ENCODE data around the gene ZNF200.

ZNF200 gene, protein sequence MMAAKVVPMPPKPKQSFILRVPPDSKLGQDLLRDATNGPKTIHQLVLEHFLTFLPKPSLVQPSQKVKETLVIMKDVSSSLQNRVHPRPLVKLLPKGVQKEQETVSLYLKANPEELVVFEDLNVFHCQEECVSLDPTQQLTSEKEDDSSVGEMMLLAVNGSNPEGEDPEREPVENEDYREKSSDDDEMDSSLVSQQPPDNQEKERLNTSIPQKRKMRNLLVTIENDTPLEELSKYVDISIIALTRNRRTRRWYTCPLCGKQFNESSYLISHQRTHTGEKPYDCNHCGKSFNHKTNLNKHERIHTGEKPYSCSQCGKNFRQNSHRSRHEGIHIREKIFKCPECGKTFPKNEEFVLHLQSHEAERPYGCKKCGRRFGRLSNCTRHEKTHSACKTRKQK

DNA sequence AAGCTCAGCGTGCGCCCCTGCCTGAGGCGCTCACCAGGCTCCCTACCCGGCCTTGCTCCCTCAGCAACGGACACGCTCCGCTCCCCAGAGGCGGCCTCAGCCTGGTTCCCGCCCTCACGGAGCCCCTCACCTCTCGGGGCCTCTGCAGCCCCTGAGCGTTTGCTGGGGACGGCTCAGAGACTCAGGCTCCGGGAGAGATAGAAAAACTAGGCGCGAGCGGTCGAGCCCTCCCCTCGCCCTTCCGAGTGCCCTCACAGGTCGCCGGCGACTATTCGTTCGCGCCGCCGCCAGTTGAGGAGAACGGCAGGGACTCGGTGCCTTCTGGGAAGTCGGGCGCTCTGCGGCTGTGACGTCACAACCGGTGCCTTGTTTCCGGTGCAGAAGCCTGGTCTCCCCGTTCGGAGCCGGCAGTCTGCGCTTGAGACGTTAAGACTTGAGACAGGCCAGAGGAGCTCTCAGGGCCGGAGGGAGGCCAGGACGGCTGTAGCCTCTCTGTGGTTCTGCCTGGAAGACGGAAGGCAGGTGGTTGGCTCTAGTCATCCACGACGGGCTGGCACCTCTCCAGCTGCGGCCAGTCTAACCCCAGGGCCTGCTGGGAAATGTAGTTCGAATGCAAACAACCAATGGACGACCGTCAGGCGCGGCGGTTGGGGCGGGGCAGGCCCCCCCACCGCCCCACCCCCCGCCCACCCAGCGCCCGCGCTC is at the start of gene ZNF200:
ZNF200 (minus strand) TSS at position 302 of the 705 bp plus-strand sequence. CDS start 1,403 bp downstream, outside the sequence.
- H3K4me3 ChIP-seq (ENCODE audit: low read depth, low read length) = peak within 1 kb of the TSS; percentile 71

DNA sequence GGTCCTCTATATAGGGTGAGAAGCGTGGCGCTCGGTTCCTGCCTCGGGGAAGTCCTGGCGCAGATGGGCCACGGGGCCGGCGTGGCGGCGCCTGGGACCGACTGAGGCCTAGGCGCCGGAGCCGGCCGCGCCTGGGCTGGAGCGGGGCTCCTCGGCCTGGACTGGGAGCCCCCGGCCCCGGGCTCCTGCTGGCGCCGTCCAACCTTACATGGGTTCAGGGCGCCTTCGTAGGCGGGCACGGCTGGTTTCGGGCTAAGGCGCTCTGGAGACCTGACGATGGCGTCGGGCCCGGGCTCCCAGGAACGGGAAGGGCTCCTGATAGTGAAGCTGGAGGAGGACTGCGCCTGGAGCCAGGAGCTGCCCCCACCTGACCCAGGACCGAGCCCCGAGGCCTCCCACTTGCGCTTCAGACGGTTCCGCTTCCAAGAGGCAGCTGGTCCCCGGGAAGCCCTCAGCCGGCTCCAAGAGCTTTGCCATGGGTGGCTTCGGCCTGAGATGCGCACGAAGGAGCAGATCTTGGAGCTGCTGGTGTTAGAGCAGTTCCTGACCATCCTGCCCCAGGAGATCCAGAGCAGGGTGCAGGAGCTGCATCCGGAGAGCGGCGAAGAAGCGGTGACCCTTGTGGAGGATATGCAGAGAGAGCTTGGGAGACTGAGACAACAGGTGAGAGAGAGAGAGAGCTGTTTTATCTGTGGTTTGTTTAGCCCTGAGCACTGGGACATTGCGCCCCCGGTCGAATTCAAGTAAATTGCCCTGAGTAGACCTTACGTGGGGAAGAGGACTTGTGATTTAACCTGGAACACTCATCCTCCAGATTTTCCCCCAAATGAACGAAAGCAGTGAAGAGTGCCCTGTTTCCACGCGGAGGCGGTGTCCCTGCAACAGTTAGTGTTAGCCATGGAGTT is 48.8 kb upstream of the ZNF200 start:
- peak overlapping the region; percentile 98 for H3K4me3 ChIP-seq (ENCODE audit: low read depth, low read length)
- TF ChIP-seq, protein P1, sequence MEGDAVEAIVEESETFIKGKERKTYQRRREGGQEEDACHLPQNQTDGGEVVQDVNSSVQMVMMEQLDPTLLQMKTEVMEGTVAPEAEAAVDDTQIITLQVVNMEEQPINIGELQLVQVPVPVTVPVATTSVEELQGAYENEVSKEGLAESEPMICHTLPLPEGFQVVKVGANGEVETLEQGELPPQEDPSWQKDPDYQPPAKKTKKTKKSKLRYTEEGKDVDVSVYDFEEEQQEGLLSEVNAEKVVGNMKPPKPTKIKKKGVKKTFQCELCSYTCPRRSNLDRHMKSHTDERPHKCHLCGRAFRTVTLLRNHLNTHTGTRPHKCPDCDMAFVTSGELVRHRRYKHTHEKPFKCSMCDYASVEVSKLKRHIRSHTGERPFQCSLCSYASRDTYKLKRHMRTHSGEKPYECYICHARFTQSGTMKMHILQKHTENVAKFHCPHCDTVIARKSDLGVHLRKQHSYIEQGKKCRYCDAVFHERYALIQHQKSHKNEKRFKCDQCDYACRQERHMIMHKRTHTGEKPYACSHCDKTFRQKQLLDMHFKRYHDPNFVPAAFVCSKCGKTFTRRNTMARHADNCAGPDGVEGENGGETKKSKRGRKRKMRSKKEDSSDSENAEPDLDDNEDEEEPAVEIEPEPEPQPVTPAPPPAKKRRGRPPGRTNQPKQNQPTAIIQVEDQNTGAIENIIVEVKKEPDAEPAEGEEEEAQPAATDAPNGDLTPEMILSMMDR (IDR thresholded peaks at IDR 0.05; ENCODE audit: low read depth, low read length) = no peak

More for the DNA sequence above, at the start of gene ZNF200:
- TF ChIP-seq, protein P1 (IDR thresholded peaks at IDR 0.05; ENCODE audit: low read depth, low read length) = no peak

DNA sequence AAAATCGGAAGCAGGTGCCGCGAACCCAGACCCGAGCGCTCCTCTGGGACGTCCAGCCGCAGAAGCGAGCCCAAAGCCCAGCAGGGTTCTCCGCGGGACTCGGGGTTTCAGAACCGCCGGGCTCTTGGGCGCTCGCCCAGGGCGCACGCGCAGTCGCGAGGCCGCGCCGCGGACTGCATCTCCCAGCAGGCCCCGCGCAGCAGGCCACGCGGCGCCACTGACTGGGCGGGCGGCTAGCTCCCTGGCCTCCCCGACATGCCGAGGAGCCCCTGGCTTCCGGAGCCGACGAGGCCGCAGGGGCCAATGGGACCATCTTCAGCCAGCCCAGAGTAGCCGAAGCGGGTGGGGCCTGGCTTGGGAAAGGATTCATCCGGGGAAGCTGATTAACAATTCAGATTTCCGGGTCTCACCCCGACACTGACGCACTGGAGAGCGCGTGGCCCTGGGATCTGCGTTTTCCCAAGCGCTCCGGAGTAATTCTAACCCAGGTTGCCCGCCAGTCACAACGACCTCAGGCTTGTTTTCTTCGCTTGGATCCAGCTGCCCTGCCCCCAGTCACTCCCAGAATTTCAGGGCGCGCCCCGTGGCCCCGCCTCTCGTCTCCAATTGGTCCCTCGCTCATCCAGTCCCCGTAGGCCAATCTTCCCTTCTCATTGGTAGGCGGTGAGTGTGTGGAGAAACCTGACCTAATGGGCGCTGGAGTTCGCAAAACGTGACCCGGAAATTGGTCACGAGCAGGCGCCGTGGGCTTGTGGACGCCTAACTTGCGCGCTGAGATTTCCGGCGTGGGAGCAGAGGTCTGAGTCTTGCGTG is 48.0 kb upstream of the ZNF200 start, which contains the start of gene ZNF263:
ZNF263 (plus strand) TSS at position 762 of the 813 bp plus-strand sequence. CDS start 328 bp downstream, outside the sequence.
- TF ChIP-seq, protein P1 (IDR thresholded peaks at IDR 0.05; ENCODE audit: low read depth, low read length) = no peak
- peak within 1 kb of the TSS; percentile 98 for H3K4me3 ChIP-seq (ENCODE audit: low read depth, low read length)

DNA sequence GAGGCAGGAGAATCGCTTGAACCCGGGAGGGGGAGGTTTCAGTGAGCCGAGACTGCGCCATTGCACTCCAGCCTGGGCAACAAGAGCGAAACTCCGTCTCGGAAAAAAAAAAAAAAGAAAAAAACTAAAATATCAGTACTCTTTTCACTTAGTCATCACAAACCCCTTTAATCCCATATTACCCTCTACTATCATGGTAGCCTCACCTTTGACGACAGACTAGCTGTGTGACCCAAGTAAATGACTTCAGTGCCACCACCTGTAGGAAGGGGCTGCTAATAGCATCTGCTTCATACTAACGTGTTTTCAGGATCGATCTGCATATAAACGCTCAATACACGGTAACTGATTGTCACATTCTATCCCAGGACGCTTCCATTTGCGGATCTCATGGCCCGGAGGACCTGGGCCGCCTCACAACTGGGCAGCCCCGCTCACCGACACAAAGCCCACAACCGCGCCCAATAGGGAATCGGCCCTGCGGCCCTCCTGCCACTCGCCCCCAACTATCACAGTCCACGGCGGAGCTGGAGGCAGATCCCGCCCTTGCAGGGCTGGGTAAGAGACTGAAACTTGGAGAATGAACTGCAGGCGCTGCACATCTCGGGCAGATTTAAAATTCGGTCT is 47.3 kb upstream of the ZNF200 start:
- peak overlapping the region; percentile 98 for H3K4me3 ChIP-seq (ENCODE audit: low read depth, low read length)
- TF ChIP-seq, protein P1 (IDR thresholded peaks at IDR 0.05; ENCODE audit: low read depth, low read length) = no peak

DNA sequence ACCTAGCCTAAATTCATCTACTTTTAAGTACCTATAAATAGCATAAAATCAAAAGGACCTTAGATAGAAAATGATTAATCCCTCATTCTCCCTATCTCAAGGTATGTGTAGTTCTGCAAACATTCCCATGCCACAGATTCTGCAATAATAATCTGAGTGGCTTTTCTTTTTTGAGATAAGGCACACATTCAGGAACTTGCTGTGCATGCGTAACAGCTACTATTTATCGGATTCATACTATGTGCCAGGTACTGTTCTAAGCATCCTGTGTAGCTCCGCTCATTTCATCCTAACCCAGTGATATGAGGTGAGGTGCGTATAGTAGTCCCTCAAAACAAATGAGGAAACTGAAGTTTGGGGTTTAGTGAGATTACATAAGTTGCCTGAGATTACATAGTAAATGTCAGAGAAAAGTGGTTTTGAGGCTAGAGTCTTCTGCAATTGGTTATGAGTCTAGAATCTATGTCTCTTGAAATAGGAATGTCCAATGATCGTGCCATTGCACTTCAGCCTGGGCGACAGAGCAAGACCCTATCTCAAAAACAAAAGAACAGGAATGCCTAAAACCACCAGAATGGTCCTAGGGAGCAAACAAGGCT is 46.4 kb upstream of the ZNF200 start:
- H3K4me3 ChIP-seq (ENCODE audit: low read depth, low read length) = no peak overlapping the region
- TF ChIP-seq, protein P1 (IDR thresholded peaks at IDR 0.05; ENCODE audit: low read depth, low read length) = no peak

DNA sequence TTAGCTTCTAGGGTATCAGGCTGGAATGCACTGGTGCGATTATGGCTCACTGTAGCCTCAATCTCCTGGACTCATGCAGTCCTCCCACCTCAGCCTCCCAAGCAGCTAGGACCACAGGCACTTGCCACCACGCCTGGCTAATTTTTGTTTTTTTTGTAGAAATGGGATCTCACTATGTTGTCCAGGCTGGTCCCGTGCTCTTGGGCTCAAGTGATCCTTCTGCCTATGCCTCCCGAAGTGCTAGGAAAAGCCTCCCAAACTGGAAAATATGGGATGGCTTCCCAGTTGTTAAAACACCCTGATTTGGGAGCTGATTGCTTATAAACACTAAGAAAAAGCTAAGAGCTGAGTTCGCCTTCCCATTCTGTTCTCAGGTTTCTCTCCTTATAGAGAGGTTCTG is 41.7 kb upstream of the ZNF200 start:
- H3K4me3 ChIP-seq (ENCODE audit: low read depth, low read length) = no peak overlapping the region

More for the DNA sequence above, 41.7 kb upstream of the ZNF200 start:
- TF ChIP-seq, protein P1 (IDR thresholded peaks at IDR 0.05; ENCODE audit: low read depth, low read length) = no peak
